ENCODE results near the gene CTTN.

Gene CTTN

GRCh38 chr11:70410276-70411205 is 12.2 kb downstream of the CTTN start:
- DNase-seq (ENCODE audit: low read depth), result no peak

DNA sequence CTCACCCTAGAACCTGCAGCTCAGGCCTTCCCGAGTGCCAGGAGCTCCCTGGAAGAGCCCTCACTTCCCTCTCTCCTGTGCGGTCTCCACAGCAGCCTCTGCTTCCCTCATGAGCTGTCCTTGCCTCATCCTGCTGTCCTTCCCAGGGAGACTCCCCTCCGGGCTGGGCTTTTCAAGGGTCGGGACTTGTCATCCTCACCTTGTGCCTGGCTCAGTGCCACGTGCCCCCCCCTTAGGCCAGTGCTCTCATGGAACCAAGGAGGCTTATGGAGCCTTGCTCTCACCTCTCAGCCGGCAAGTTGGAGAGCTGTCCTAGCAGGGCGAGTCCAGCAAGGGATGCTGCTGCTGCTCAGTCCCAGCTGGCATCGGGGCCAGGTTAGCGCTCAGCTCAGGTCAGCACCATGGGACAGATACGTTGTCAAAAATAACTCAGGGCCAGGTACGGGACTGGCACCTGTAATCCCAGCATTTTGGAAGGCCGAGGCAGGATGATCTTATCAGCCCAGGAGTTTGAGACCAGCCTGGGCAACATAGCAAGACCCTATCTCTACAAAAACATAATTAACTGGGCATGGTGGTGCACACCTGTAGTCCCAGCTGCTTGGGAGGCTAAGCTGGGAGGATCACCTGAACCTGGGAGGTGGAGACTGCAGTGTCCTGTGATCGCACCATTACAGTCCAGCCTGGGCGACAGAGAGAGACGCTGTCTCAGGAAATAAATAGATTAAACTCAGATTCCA is 13.6 kb downstream of the CTTN start:
- DNase-seq (ENCODE audit: low read depth), result no peak

DNA sequence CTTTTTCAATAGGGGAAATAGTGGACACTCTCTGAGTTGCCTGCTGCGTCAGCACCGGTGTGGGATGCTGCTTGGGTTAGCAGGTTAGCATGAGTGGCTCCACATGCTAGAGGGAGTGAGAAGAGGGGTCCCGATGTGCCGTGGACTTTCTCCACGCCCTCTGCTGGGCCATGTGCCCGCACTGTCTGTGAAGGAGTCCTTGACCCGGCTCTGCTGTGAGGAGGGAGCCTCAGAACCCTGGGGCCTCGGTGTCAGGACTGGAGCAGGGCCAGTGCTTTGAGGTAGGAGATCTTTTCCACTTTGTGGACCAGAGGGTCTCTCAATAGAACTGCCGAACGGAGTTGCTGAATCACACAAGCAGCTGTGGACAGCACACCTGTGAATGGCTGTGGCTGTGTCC is 14.8 kb downstream of the CTTN start:
- no peak for DNase-seq (ENCODE audit: low read depth)

- no peak for DNase-seq (ENCODE audit: low read depth)
Measured at GRCh38 chr11:70414341-70415100, 16.2 kb downstream of the CTTN start.

GRCh38 chr11:70415191-70415590 is 16.9 kb downstream of the CTTN start:
- DNase-seq (ENCODE audit: low read depth), result no peak

- DNase-seq (ENCODE audit: low read depth), result no peak
Measured at GRCh38 chr11:70415642-70416395, 17.5 kb downstream of the CTTN start.

GRCh38 chr11:70416881-70417280 is 18.6 kb downstream of the CTTN start:
- no peak for DNase-seq (ENCODE audit: low read depth)

- DNase-seq (ENCODE audit: low read depth), result no peak
Measured at GRCh38 chr11:70418130-70418529, 19.8 kb downstream of the CTTN start.

- no peak for DNase-seq (ENCODE audit: low read depth)
Measured at GRCh38 chr11:70419307-70420007, 21.1 kb downstream of the CTTN start.

- no peak for DNase-seq (ENCODE audit: low read depth)
Measured at GRCh38 chr11:70420008-70420464, 21.7 kb downstream of the CTTN start.

GRCh38 chr11:70420496-70420895 is 22.2 kb downstream of the CTTN start:
- DNase-seq (ENCODE audit: low read depth), result no peak

GRCh38 chr11:70421123-70421522 is 22.8 kb downstream of the CTTN start:
- no peak for DNase-seq (ENCODE audit: low read depth)

GRCh38 chr11:70422692-70423522 is 24.6 kb downstream of the CTTN start:
- no peak for DNase-seq (ENCODE audit: low read depth)

- peak; percentile 14 for DNase-seq (ENCODE audit: low read depth)
Measured at GRCh38 chr11:70423523-70424505, 25.5 kb downstream of the CTTN start.

DNA sequence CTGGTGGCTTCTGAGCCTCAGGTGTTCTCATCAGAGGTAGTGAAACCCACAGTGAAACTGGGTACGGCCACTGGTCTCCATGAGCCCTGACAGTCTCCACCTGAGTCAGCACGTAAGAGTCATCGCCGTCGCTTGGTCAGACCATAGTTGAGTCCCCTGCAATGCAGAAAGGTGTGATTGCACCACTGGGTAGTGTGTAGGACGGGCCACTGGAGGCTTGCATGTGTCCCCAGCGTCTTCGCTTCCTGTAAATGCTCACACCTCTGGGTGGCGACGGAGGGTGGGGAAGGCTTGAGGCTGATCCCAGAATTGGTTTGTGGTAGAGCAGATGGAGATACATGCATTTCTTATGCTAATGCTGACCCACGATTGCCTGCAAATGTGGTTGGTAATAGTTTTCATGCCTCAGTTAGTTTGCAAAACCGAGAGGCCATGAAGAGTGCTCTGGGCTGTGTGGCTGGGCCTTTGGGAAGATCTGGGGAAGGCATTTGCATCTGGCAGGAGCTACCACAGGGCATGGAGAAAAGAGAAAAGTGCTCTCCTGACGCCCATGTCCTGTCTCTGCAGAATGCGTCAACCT is 26.5 kb downstream of the CTTN start:
- no peak for DNase-seq (ENCODE audit: low read depth)

DNA sequence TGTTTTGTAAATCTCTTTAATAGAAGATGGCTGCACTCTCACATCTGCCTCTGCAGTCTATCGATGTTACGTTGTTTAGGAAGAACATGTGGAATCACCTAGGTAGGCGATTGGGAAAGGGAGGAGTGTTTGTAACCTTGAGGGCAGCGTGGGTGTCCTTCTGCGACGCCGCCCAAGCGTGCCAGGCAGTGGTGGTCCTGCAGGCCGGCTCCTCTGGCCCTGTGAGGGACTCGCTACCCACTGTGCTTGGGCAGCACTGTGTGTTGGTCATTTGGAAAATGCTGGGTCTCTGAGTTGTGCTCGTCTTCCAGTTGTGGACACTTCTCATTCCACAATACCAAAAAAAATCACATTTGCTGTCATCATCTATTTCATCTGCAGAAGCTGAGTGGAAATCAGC is 29.1 kb downstream of the CTTN start:
- DNase-seq (ENCODE audit: low read depth), result no peak

- no peak for DNase-seq (ENCODE audit: low read depth)
Measured at GRCh38 chr11:70428701-70429427, 30.5 kb downstream of the CTTN start.

GRCh38 chr11:70429428-70429705 is 31.0 kb downstream of the CTTN start:
- no peak for DNase-seq (ENCODE audit: low read depth)

Data from stimulated activated CD8-positive, alpha-beta memory T cell treated with anti-CD3 and anti-CD28 coated beads, Interleukin-7, amount 100 ng/mL, for 24 hours (primary cell).